Effector CD4-positive, alpha-beta T cell (primary cell): ENCODE measurements around the gene SH3BP5.

ENCODE experiments used
- DNase-seq: peaks from one replicate; pipeline ENCODE4 v3.0.0-alpha.2; 2020

SH3BP5 gene

GRCh38 chr3:15243822-15244482, 88.4 kb downstream of the SH3BP5 start:
- DNase-seq: no peak

DNA sequence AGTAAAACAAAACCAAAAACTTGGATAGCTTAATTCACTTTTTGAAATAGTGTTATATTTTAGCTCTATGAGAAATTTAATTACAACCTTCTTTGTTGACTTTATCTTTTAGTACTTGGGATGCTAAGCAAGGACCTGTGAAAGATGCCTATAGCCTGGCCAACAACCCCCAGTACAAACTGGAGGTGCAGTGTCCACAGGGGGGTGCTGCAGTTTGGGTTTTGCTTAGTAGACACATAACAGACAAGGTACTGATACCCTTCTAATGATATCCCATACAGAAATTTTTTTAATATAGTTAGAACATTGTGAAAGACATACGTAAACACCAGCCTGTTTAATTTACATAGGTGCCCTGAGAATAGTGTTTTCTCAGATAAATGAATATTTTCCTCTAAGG, 91.0 kb downstream of the SH3BP5 start:
- DNase-seq: peak; percentile 21

- DNase-seq: no peak
These were observed 103.1 kb downstream of the SH3BP5 start for GRCh38 chr3:15229262-15229661.

- no peak for DNase-seq
These were observed 104.2 kb downstream of the SH3BP5 start for GRCh38 chr3:15228147-15228546.

GRCh38 chr3:15223685-15224572, 108.5 kb downstream of the SH3BP5 start:
- DNase-seq: no peak

- DNase-seq: no peak
These were observed 110.7 kb downstream of the SH3BP5 start for GRCh38 chr3:15221574-15222217.

DNA sequence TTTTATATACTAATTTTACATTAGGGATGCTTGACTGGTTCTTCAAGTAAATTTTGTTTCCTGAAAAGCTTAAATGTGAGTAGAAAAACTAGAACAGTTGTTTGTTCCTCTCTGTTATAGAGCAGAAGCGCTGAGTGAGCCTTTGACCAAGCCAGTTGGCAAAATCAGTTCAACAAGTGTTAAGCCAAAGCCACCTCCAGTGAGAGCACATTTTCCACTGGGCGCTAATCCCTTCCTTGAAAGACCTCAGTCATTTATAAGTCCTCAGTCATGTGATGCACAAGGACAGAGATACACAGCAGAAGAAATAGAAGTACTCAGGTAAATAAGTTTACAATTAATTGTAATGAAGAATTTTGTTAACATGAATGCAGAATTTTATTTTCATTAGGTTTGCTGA, 111.7 kb downstream of the SH3BP5 start:
- DNase-seq: no peak

- no peak for DNase-seq
These were observed 112.3 kb downstream of the SH3BP5 start for GRCh38 chr3:15220056-15220455.

DNA sequence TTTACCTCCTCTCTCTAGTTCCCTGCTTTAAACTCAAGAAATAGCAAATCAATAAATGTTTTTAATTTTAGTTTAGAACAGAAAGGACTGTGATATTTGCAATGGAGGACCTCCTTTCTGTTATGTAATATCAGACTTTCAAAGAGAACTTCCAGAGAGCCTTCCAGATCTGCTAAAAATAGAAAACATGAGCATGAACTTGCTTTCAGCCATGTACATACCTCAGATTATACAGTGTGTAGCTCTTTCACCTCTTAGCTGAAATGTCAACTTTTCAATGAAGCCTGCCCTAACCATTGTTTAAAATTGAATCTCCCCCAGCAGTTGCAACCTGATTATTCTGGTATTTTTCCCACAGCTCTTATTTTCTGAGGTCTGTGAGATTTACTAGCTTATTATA, 113.7 kb downstream of the SH3BP5 start:
- no peak for DNase-seq

GRCh38 chr3:15217841-15218267, 114.5 kb downstream of the SH3BP5 start:
- DNase-seq: no peak

GRCh38 chr3:15217011-15217671, 115.2 kb downstream of the SH3BP5 start:
- DNase-seq: no peak

DNA sequence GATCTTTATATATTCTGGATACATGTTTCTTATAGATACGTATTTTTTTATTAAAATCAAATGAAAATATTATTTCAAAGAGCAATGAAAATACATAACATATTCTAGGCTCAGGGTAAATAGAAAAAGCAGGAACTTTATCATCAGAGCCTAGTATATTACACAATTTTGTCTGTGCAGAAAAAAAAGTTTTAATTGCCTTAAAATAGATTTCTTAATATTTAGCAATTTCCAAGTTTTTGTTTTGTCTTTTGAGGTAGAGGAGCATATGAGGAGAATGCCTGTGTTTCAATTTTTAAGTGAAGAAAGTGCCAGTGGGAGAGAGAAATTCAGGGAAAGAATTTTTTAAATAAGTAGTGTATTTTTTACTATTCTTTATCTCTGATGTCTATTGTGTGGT, 115.9 kb downstream of the SH3BP5 start:
- DNase-seq: no peak

DNA sequence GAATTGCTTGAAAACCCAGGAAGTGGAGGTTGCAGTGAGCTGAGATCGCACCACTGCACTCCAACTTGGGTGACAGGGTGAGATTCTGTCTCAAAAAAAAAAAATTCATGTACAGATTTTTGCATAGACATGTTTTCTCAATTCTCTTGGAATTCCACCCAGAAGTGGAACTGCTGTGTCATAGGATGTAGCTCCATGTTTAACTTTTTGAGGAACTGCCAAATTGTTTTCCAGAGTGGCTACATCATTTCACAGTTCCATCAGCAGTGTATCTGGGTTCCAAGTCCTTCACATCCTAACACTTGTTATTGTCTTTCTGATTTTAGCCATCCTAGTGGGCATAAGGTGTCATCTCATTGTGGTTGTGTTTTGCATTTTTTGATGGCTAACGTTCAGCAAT, 116.4 kb downstream of the SH3BP5 start:
- DNase-seq: no peak

DNA sequence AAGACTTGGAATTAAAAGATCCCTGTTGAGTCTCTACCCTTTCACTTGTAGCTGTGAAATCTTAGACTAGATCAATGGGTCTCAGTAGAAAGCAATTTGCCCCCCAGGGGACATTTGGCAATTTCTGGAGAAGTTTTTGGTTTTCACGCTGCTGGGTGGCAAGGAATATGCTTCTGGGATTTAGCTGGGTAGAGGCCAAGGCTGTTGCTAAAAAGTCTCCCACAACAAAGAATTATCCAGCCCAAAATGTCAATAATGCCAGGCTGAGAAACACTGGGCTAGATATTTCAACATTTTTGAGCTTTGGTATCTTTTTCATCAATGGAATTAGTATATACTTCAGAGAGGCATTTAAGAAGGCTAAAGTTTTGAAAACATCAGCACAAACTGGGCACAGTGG, 117.6 kb downstream of the SH3BP5 start:
- DNase-seq: no peak

DNA sequence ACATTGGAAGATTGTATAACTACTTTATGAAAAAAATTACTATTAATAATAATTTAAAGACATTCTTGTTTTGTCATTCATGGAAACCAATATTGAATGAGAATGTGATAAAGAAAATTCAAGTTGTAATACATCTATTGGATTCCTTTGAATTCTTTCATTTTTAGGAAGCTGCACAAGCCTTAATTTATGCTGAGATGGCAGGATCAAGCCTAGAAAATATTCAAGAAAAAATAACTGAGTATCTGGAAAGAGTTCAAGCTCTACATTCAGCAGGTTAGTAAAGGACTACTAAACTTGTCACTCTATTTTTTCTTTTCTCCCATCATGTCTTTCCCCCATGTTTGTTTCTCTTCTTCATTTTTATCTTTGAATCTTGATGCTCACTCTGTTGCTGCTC, 120.4 kb downstream of the SH3BP5 start:
- DNase-seq: no peak

GRCh38 chr3:15207836-15208504, 124.4 kb downstream of the SH3BP5 start:
- no peak for DNase-seq

GRCh38 chr3:15206662-15207576, 125.5 kb downstream of the SH3BP5 start:
- DNase-seq: peak; percentile 9

- peak; percentile 91 for DNase-seq
These were observed 126.3 kb downstream of the SH3BP5 start, which contains the start of gene CAPN7 for GRCh38 chr3:15205934-15206661. Gene CAPN7 (plus strand): TSS chr3:15206246. CDS start chr3:15206496, 250 bp downstream.

DNA sequence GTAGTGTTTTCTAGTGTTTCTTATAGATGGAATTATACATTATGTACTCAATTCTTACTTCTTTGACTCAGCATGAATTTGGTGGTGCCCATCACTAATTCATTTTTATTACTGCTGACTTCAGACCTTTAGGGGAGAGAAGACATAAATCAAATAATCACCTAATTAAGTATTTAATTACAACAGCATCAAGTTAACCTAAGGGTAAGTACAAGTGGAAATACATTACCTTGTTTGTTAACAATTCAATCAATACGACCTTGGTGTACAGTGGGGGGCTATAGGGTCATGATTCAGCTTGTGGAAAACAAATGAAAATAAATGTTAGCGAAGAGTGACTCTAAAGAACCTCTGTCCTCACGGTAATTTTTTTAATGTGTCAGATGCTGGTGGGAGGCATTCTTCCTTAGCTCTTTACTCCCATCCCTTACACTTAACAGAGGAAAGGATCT, 126.9 kb downstream of the SH3BP5 start:
- no peak for DNase-seq
